GM18505 (cell line): Measurements from ENCODE around the gene OBP2B.
"Not testable (repeated sequence)": the region's sequence is repeated elsewhere in the genome, so short reads cannot be mapped to it uniquely, and the experiment has no call there.

Experiments
- ATAC-seq: cut with Tn5 transposase; IDR thresholded peaks from one replicate; pipeline ENCODE4 v1.9.1; 2021; ENCODE audit not compliant: unreplicated experiment
- POLR2A ChIP-seq: IDR thresholded peaks from 4 replicates; pipeline ENCODE4 v1.6.1; 2011; ENCODE audit warnings: borderline replicate concordance; ENCODE audit not compliant: insufficient read depth, insufficient read length; ENCODE audit errors: extremely low read depth

Gene OBP2B

GRCh38 chr9:133248726-133249295, 39.8 kb upstream of the OBP2B start:
- no peak for ATAC-seq

GRCh38 chr9:133247632-133248031, 38.6 kb upstream of the OBP2B start:
- no peak for TF ChIP-seq POLR2A
- ATAC-seq: no peak

More at GRCh38 chr9:133248726-133249295, 39.8 kb upstream of the OBP2B start:
- TF ChIP-seq POLR2A: no peak

- ATAC-seq: no peak
- no peak for TF ChIP-seq POLR2A
Measured at GRCh38 chr9:133246991-133247390, 37.9 kb upstream of the OBP2B start.

DNA sequence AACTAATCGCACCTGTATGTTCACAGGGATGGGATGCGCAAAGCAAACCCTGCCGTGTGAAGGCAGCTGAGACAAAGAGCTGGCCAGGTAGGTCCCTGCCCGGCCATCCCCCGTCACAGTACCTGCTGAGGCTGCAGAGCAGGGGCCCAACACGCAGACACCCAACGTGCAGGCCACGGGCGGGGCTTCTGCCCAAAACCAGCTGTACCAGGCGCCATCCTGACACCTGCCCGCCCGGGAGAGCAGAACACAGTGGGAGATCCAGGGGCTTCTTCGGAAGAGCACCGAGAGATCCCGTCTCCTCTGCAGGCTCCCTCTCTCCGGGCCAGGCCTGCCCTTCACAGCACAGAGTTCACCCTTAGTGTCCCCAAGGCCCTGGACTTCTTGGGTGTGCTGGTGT, 37.5 kb upstream of the OBP2B start:
- TF ChIP-seq POLR2A: no peak
- no peak for ATAC-seq

- ATAC-seq: no peak
- no peak for TF ChIP-seq POLR2A
Measured at GRCh38 chr9:133242991-133243390, 33.9 kb upstream of the OBP2B start.

- ATAC-seq: no peak
- TF ChIP-seq POLR2A: no peak
Measured at GRCh38 chr9:133242241-133242640, 33.2 kb upstream of the OBP2B start.

DNA sequence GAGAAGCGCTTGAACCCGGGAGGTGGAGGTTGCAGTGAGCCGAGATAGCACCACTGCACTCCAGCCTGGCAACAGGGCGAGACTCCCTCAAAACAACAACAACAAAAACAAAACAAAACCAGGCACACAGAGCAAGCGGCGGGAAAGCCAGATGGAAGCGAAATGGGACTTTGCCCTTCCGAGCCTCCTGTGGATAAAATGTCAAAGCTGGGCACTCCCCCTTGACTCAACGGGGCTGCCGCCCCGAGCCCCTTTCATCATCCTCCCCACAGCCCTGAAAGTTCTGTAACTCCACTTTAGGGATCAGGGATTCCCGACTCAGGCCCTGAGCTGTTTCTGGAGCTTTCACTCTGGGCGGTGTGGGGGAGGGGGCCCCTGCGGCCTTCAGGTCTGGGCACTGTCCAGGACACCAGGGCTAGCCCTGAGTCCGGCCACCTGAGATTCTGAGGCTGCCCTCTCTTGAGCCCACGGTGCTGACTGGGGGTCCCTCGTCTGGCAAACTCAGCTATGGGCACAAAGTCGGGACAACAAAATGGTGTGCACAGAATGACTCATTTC, 30.6 kb upstream of the OBP2B start:
- no peak for ATAC-seq
- TF ChIP-seq POLR2A: no peak

GRCh38 chr9:133238851-133239532, 29.9 kb upstream of the OBP2B start:
- TF ChIP-seq POLR2A: no peak
- ATAC-seq: no peak

GRCh38 chr9:133238272-133238850, 29.3 kb upstream of the OBP2B start:
- no peak for TF ChIP-seq POLR2A
- no peak for ATAC-seq

DNA sequence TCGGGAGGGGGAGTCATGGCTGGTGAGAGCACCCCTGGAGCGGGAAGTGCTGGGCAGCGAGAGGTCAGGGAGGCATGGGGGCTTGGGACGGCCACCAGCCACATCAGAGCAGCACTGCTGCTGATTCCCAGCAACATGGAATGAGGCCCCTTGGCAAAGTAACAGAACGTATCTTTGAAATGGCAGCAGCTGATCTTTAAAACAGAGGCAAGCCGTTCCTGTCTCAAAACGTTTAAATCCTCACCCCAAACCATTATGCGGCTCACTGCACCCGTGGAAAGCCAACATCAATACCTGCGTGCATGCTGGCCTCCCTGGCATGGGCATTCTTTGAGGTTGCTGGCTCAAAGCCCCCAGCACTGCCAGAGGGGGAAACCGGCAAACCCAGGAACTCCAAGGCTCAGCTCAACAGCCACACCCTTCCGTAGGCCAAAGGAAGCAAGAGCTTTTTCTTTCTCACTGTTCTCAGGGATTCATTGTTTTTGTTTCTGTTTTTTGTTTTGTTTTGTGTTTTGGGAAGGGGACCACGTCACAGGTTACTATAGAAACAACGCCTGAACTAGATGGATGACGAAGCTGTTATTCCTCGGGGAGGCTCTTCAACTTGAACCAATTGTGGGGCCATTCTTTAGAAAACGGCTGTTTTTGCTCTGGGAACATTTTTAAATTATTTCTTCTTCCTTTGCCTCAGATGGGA, 28.1 kb upstream of the OBP2B start:
- TF ChIP-seq POLR2A: no peak
- ATAC-seq: no peak

GRCh38 chr9:133236291-133237034, 27.4 kb upstream of the OBP2B start:
- ATAC-seq: not testable (repeated sequence)

- TF ChIP-seq POLR2A: no peak
Measured at GRCh38 chr9:133235549-133236222, 26.6 kb upstream of the OBP2B start.

More at GRCh38 chr9:133235549-133236222, 26.6 kb upstream of the OBP2B start:
- no peak for ATAC-seq
